Renal pelvis (tissue), 4 donors: ENCODE measurements around the gene PCDHB16. TPM values are rescaled to one million over a fixed set of nuclear protein-coding genes. Genes with fewer than 3 reads are reported as not detected.
"Not testable (repeated sequence)": the region's sequence is repeated elsewhere in the genome, so short reads cannot be mapped to it uniquely, and the experiment has no call there.

Experiments used
- DNase-seq: peaks from one replicate; pipeline ENCODE4 v3.0.0-alpha.2; 2013
- polyA plus RNA-seq, 3 donors: library from polyadenylated mRNA; unstranded; fragments of 120-200 nt; gene quantifications; one replicate each; pipeline ENCODE4 v1.2.1, GENCODE V29; 2013; ENCODE audit not compliant: insufficient read length in 3 of 3

Gene PCDHB16
- polyA plus RNA-seq, 3 donors, result 5.1 to 7.4 (median 6.5) TPM

- DNase-seq, result not testable (repeated sequence)
Observed at GRCh38 chr5:141216035-141216434, 33.8 kb downstream of the PCDHB16 start.

- DNase-seq, result no peak
Observed at GRCh38 chr5:141223112-141223783, 41.1 kb downstream of the PCDHB16 start, which contains the start of gene PCDHB14. Gene PCDHB14, plus strand, starts transcription at chr5:141223343. Its CDS starts 163 bp downstream, at chr5:141223506.

- DNase-seq, result not testable (repeated sequence)
Observed at GRCh38 chr5:141224844-141225243, 42.7 kb downstream of the PCDHB16 start.

GRCh38 chr5:141225421-141225820, 43.2 kb downstream of the PCDHB16 start:
- DNase-seq, result not testable (repeated sequence)

GRCh38 chr5:141234109-141234667, 52.0 kb downstream of the PCDHB16 start:
- DNase-seq, result peak; percentile 10

Other genes with a start within 250 kb of the PCDHB16 start
- under 1 TPM; 0.29 to 0.71 (median 0.53) TPM for gene PCDHAC2, start 215.9 kb upstream of the PCDHB16 start, polyA plus RNA-seq
- under 1 TPM; 0.04 to 0.15 (median 0.08) TPM for gene PCDHB1, start 131.0 kb upstream of the PCDHB16 start, polyA plus RNA-seq
- gene PCDHB2, start 87.8 kb upstream of the PCDHB16 start, polyA plus RNA-seq, result 1 to 10 TPM; 4.5 to 8.4 (median 4.9) TPM
- gene PCDHB3, start 81.9 kb upstream of the PCDHB16 start, polyA plus RNA-seq, result 1 to 10 TPM; 3.7 to 4.7 (median 3.8) TPM
- 1 to 10 TPM in 2 of 3 donors, under 1 TPM in 1; 0.97 to 2.1 (median 2.0) TPM for gene PCDHB4, start 60.6 kb upstream of the PCDHB16 start, polyA plus RNA-seq
- gene PCDHB5, start 47.2 kb upstream of the PCDHB16 start, polyA plus RNA-seq, result 1 to 10 TPM; 5.3 to 9.5 (median 9.1) TPM
- 1 to 10 TPM; 1.6 to 3.1 (median 3.0) TPM for gene PCDHB6, start 32.3 kb upstream of the PCDHB16 start, polyA plus RNA-seq
- 1 to 10 TPM; 3.5 to 4.4 (median 4.2) TPM for gene PCDHB7, start 9.7 kb upstream of the PCDHB16 start, polyA plus RNA-seq
- gene PCDHB8, start 4.6 kb upstream of the PCDHB16 start, polyA plus RNA-seq, result 1 to 10 TPM; 1.5 to 3.1 (median 2.1) TPM
- gene PCDHB9, start 4.8 kb downstream of the PCDHB16 start, polyA plus RNA-seq, result 1 to 10 TPM; 3.4 to 4.5 (median 4.1) TPM
- gene PCDHB10, start 10.0 kb downstream of the PCDHB16 start, polyA plus RNA-seq, result 1 to 10 TPM; 4.9 to 6.6 (median 6.4) TPM
- gene PCDHB11, start 17.2 kb downstream of the PCDHB16 start, polyA plus RNA-seq, result 1 to 10 TPM; 3.8 to 6.5 (median 4.6) TPM
- 1 to 10 TPM; 3.6 to 4.6 (median 4.5) TPM for gene PCDHB12, start 26.3 kb downstream of the PCDHB16 start, polyA plus RNA-seq
- 1 to 10 TPM; 6.4 to 7.5 (median 6.9) TPM for gene PCDHB13, start 31.5 kb downstream of the PCDHB16 start, polyA plus RNA-seq
- 10 to 100 TPM; 10.1 to 11.2 (median 10.2) TPM for gene PCDHB14, start 41.0 kb downstream of the PCDHB16 start, polyA plus RNA-seq
- 10 to 100 TPM; 14.3 to 15.2 (median 14.7) TPM for gene PCDHB15, start 63.0 kb downstream of the PCDHB16 start, polyA plus RNA-seq
- gene SLC25A2, start 121.7 kb downstream of the PCDHB16 start, polyA plus RNA-seq, result under 1 TPM in 2 of 3 donors, not detected in 1; 0.19 to 0.21 TPM
- gene TAF7, start 138.4 kb downstream of the PCDHB16 start, polyA plus RNA-seq, result 100 to 1,000 TPM; 137 to 157 (median 148) TPM
- 1 to 10 TPM in 2 of 3 donors, under 1 TPM in 1; 0.81 to 1.7 (median 1.0) TPM for gene PCDHGA1, start 148.1 kb downstream of the PCDHB16 start, polyA plus RNA-seq
- gene PCDHGA2, start 156.4 kb downstream of the PCDHB16 start, polyA plus RNA-seq, result 1 to 10 TPM; 6.3 to 8.3 (median 6.4) TPM
- 1 to 10 TPM; 3.4 to 4.5 (median 3.8) TPM for gene PCDHGA3, start 161.4 kb downstream of the PCDHB16 start, polyA plus RNA-seq
- gene PCDHGB1, start 167.7 kb downstream of the PCDHB16 start, polyA plus RNA-seq, result 1 to 10 TPM; 1.7 to 1.8 (median 1.7) TPM
- 1 to 10 TPM; 2.3 to 3.0 (median 2.4) TPM for gene PCDHGA4, start 172.6 kb downstream of the PCDHB16 start, polyA plus RNA-seq
- 1 to 10 TPM; 3.5 to 4.9 (median 3.6) TPM for gene PCDHGB2, start 177.6 kb downstream of the PCDHB16 start, polyA plus RNA-seq
- 1 to 10 TPM; 2.6 to 3.2 (median 2.6) TPM for gene PCDHGA5, start 181.8 kb downstream of the PCDHB16 start, polyA plus RNA-seq
- gene PCDHGB3, start 187.9 kb downstream of the PCDHB16 start, polyA plus RNA-seq, result 1 to 10 TPM; 1.9 to 2.6 (median 2.5) TPM
- 1 to 10 TPM; 6.4 to 8.5 (median 7.9) TPM for gene PCDHGA6, start 191.5 kb downstream of the PCDHB16 start, polyA plus RNA-seq
- gene PCDHGA7, start 200.4 kb downstream of the PCDHB16 start, polyA plus RNA-seq, result 1 to 10 TPM; 2.2 to 2.5 (median 2.5) TPM
- gene PCDHGB4, start 205.3 kb downstream of the PCDHB16 start, polyA plus RNA-seq, result 1 to 10 TPM; 4.9 to 6.2 (median 6.2) TPM
- under 1 TPM; 0.78 to 0.85 (median 0.81) TPM for gene PCDHGA8, start 210.2 kb downstream of the PCDHB16 start, polyA plus RNA-seq
- gene PCDHGB5, start 215.6 kb downstream of the PCDHB16 start, polyA plus RNA-seq, result 10 to 100 TPM in 1 of 3 donors, 1 to 10 TPM in 2; 9.3 to 12.0 (median 9.7) TPM
- gene PCDHGA9, start 220.4 kb downstream of the PCDHB16 start, polyA plus RNA-seq, result 1 to 10 TPM; 4.8 to 6.1 (median 5.5) TPM
- gene PCDHGB6, start 225.6 kb downstream of the PCDHB16 start, polyA plus RNA-seq, result 1 to 10 TPM; 6.8 to 7.8 (median 7.3) TPM
- gene PCDHGA10, start 230.6 kb downstream of the PCDHB16 start, polyA plus RNA-seq, result 1 to 10 TPM; 3.1 to 3.7 (median 3.4) TPM
- 10 to 100 TPM; 11.0 to 17.3 (median 16.1) TPM for gene PCDHGB7, start 235.3 kb downstream of the PCDHB16 start, polyA plus RNA-seq
- 1 to 10 TPM; 3.8 to 6.3 (median 4.9) TPM for gene PCDHGA11, start 238.7 kb downstream of the PCDHB16 start, polyA plus RNA-seq
- 1 to 10 TPM; 1.1 to 2.9 (median 1.8) TPM for gene PCDHGA12, start 248.1 kb downstream of the PCDHB16 start, polyA plus RNA-seq